ENCODE results near the gene SUGCT. TPM values are rescaled to one million over a fixed set of nuclear protein-coding genes. Genes with fewer than 3 reads are reported as not detected.

The SUGCT gene
- total RNA-seq, 2 experiments from 2014 or later = not detected

DNA sequence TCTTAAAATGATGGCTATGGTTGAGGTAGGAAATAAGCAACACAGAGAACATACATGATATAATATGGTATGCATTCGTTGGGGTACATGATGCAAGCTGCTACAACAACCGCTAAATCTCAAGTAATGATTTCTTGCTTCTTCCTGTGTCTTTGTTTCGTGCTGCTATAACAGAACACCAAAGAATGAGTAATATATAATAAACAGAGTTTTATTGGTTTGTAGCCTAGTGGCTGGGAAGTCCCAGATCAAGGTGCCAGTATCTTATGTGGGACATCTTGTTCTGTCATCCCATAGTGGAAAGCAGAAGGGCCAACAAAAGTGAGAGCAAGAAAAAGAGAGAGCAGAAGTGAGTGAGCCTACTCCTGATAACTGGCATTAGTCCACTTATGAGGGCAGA, 689.7 kb downstream of the SUGCT start:
- Histone ChIP-seq H3K4me2 (ENCODE audit: low read length) (no peak overlapping the region), H3K9me3 (ENCODE audit: low read length) (0 out of 2 replicates have a peak, but pooled peaks cover 7% of the 10 kb centered on the region), H2AFZ (ENCODE audit: low read length) (no peak overlapping the region), H3K4me1 (ENCODE audit: insufficient read depth, low read length, poor library complexity, severe bottlenecking) (peaks cover 14% of the 10 kb centered on the region), H3K79me2 (ENCODE audit: insufficient read depth, low read depth, low read length) (no peaks in the 10 kb centered on the region), H3K27ac (ENCODE audit: low read depth, low read length, poor library complexity, severe bottlenecking) (no peak overlapping the region), H3K9me2 (ENCODE audit: insufficient read depth, low read length) (no peaks in the 10 kb centered on the region), H4K20me1 (ENCODE audit: insufficient read depth, low read length) (no peaks in the 10 kb centered on the region), H3K4me3 (ENCODE audit: low read depth, low read length, poor library complexity, severe bottlenecking) (no peak overlapping the region), H3K36me3 (ENCODE audit: insufficient read depth, low read length) (no peaks in the 10 kb centered on the region; the same call in 1 of the 2 replicates)
- no TSS peak for BruUV-seq (replicated peaks)
- no peak for TF ChIP-seq EZH2phosphoT487 (IDR thresholded peaks at IDR 0.05; ENCODE audit: borderline replicate concordance, low read depth, low read length)
- TF ChIP-seq, protein P1, sequence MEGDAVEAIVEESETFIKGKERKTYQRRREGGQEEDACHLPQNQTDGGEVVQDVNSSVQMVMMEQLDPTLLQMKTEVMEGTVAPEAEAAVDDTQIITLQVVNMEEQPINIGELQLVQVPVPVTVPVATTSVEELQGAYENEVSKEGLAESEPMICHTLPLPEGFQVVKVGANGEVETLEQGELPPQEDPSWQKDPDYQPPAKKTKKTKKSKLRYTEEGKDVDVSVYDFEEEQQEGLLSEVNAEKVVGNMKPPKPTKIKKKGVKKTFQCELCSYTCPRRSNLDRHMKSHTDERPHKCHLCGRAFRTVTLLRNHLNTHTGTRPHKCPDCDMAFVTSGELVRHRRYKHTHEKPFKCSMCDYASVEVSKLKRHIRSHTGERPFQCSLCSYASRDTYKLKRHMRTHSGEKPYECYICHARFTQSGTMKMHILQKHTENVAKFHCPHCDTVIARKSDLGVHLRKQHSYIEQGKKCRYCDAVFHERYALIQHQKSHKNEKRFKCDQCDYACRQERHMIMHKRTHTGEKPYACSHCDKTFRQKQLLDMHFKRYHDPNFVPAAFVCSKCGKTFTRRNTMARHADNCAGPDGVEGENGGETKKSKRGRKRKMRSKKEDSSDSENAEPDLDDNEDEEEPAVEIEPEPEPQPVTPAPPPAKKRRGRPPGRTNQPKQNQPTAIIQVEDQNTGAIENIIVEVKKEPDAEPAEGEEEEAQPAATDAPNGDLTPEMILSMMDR (conservative IDR thresholded peaks at IDR 0.05; ENCODE audit: low read length) = no peak
- intact Hi-C loops (cut with micrococcal nuclease; ENCODE audit: unreplicated experiment) = no loop called here
- no peak for DNase-seq (ENCODE audit: low spot score)
- ChIA-PET POLR2A (no interaction called here), CTCF (ENCODE audit: unreplicated experiment) (no interaction called here)

- DNase-seq (ENCODE audit: low spot score) = no peak
- BruUV-seq (replicated peaks) = no TSS peak
- H3K4me1 ChIP-seq (ENCODE audit: insufficient read depth, low read length, poor library complexity, severe bottlenecking) = peaks cover 19% of the 10 kb centered on the region
- POLR2A ChIA-PET = interaction anchor here (1.4 to 2.5 kb wide), 3 partner anchors 9 to 11 kb away, joined by 3 to 11 read pairs (median 5); no protein-coding TSS in a partner anchor
- no peaks in the 10 kb centered on the region; the same call in 1 of the 2 replicates for H3K36me3 ChIP-seq (ENCODE audit: insufficient read depth, low read length)
- H3K4me3 ChIP-seq (ENCODE audit: low read depth, low read length, poor library complexity, severe bottlenecking) = no peak overlapping the region
- 0 out of 2 replicates have a peak, but pooled peaks cover 7% of the 10 kb centered on the region for H3K9me3 ChIP-seq (ENCODE audit: low read length)
- H3K27ac ChIP-seq (ENCODE audit: low read depth, low read length, poor library complexity, severe bottlenecking) = no peak overlapping the region
- intact Hi-C loops (cut with micrococcal nuclease; ENCODE audit: unreplicated experiment) = no loop called here
- TF ChIP-seq, protein P1 (conservative IDR thresholded peaks at IDR 0.05; ENCODE audit: low read length) = no peak
- TF ChIP-seq EZH2phosphoT487 (IDR thresholded peaks at IDR 0.05; ENCODE audit: borderline replicate concordance, low read depth, low read length) = no peak
- H2AFZ ChIP-seq (ENCODE audit: low read length) = peak overlapping the region; percentile 40; the same call in 1 of the 2 replicates
- CTCF ChIA-PET (ENCODE audit: unreplicated experiment) = no interaction called here
- no peak overlapping the region for H3K4me2 ChIP-seq (ENCODE audit: low read length)
- H4K20me1 ChIP-seq (ENCODE audit: insufficient read depth, low read length) = no peaks in the 10 kb centered on the region
- H3K79me2 ChIP-seq (ENCODE audit: insufficient read depth, low read depth, low read length) = no peaks in the 10 kb centered on the region
- H3K9me2 ChIP-seq (ENCODE audit: insufficient read depth, low read length) = no peaks in the 10 kb centered on the region
Observed at GRCh38 chr7:40826411-40827221, 691.8 kb downstream of the SUGCT start.

Data from OCI-LY7 (cell line).